ENCODE results near the gene PDRG1. TPM values are rescaled to one million over a fixed set of nuclear protein-coding genes. Genes with fewer than 3 reads are reported as not detected.
"Not testable (repeated sequence)": the region's sequence is repeated elsewhere in the genome, so short reads cannot be mapped to it uniquely, and the experiment has no call there.

The PDRG1 gene
- total and polyA plus RNA-seq, 2 donors from 2014 or later = 10.4 to 22.5 TPM

- Histone ChIP-seq H3K36me3 (ENCODE audit: control insufficient read depth in 2 of 3, insufficient read depth in 3 of 3, low read length in 3 of 3) (no peaks in the 10 kb centered on the region), H3K4me1 (ENCODE audit: control insufficient read depth in 2 of 3, insufficient read depth in 2 of 3, low read depth in 1 of 3, low read length in 3 of 3) (no peaks in the 10 kb centered on the region), H3K4me3 (ENCODE audit: low read length in 3 of 3) (no peak overlapping the region), H3K9me3 (ENCODE audit: control insufficient read depth in 2 of 3, insufficient read depth in 1 of 3, low read length in 3 of 3) (no peaks in the 10 kb centered on the region), H3K27ac (ENCODE audit: low read depth in 2 of 2, low read length in 2 of 2) (no peak overlapping the region), H3K27me3 (ENCODE audit: control insufficient read depth, insufficient read depth, low read length) (no peaks in the 10 kb centered on the region), H3K9ac (ENCODE audit: low read length in 3 of 3) (no peak overlapping the region)
- TF ChIP-seq CTCF (IDR thresholded peaks at IDR 0.05; ENCODE audit: borderline replicate concordance, extremely low read depth, insufficient read depth) = no peak
- intact Hi-C loops (cut with DNase I) = no loop called here
- FAIRE-seq (no peak), DNase-seq (no peak)
Observed at GRCh38 chr20:31919410-31920155, 32.3 kb downstream of the PDRG1 start.

- no peaks in the 10 kb centered on the region for H3K36me3 ChIP-seq (ENCODE audit: control insufficient read depth in 2 of 3, insufficient read depth in 3 of 3, low read length in 3 of 3)
- DNase-seq = no peak
Observed at GRCh38 chr20:31918466-31919105, 33.3 kb downstream of the PDRG1 start.

GRCh38 chr20:31917962-31918412 lies 33.9 kb downstream of the PDRG1 start:
- FAIRE-seq; intact Hi-C loops (cut with DNase I); H3K27me3 ChIP-seq (ENCODE audit: control insufficient read depth, insufficient read depth, low read length): not testable (repeated sequence)

More at GRCh38 chr20:31918466-31919105, 33.3 kb downstream of the PDRG1 start:
- FAIRE-seq = no peak
- Histone ChIP-seq H3K4me3 (ENCODE audit: low read length in 3 of 3) (no peak overlapping the region), H3K4me1 (ENCODE audit: control insufficient read depth in 2 of 3, insufficient read depth in 2 of 3, low read depth in 1 of 3, low read length in 3 of 3) (no peaks in the 10 kb centered on the region), H3K27ac (ENCODE audit: low read depth in 2 of 2, low read length in 2 of 2) (no peak overlapping the region), H3K9ac (ENCODE audit: low read length in 3 of 3) (no peak overlapping the region), H3K9me3 (ENCODE audit: control insufficient read depth in 2 of 3, insufficient read depth in 1 of 3, low read length in 3 of 3) (no peaks in the 10 kb centered on the region), H3K27me3 (ENCODE audit: control insufficient read depth, insufficient read depth, low read length) (no peaks in the 10 kb centered on the region)
- intact Hi-C loops (cut with DNase I) = no loop called here
- TF ChIP-seq CTCF (IDR thresholded peaks at IDR 0.05; ENCODE audit: borderline replicate concordance, extremely low read depth, insufficient read depth) = no peak

GRCh38 chr20:31916708-31917107 lies 35.1 kb downstream of the PDRG1 start:
- Histone ChIP-seq H3K9me3 (ENCODE audit: control insufficient read depth in 2 of 3, insufficient read depth in 1 of 3, low read length in 3 of 3) (no peaks in the 10 kb centered on the region), H3K9ac (ENCODE audit: low read length in 3 of 3) (no peak overlapping the region), H3K27ac (ENCODE audit: low read depth in 2 of 2, low read length in 2 of 2) (no peak overlapping the region), H3K4me1 (ENCODE audit: control insufficient read depth in 2 of 3, insufficient read depth in 2 of 3, low read depth in 1 of 3, low read length in 3 of 3) (no peaks in the 10 kb centered on the region), H3K4me3 (ENCODE audit: low read length in 3 of 3) (no peak overlapping the region), H3K27me3 (ENCODE audit: control insufficient read depth, insufficient read depth, low read length) (no peaks in the 10 kb centered on the region), H3K36me3 (ENCODE audit: control insufficient read depth in 2 of 3, insufficient read depth in 3 of 3, low read length in 3 of 3) (no peaks in the 10 kb centered on the region)
- intact Hi-C loops (cut with DNase I) = no loop called here
- no peak for TF ChIP-seq CTCF (IDR thresholded peaks at IDR 0.05; ENCODE audit: borderline replicate concordance, extremely low read depth, insufficient read depth)
- DNase-seq = no peak
- FAIRE-seq = no peak

More at GRCh38 chr20:31917962-31918412, 33.9 kb downstream of the PDRG1 start:
- not testable (repeated sequence) for DNase-seq; H3K9ac ChIP-seq (ENCODE audit: low read length in 3 of 3); H3K9me3 ChIP-seq (ENCODE audit: control insufficient read depth in 2 of 3, insufficient read depth in 1 of 3, low read length in 3 of 3); H3K36me3 ChIP-seq (ENCODE audit: control insufficient read depth in 2 of 3, insufficient read depth in 3 of 3, low read length in 3 of 3); H3K4me1 ChIP-seq (ENCODE audit: control insufficient read depth in 2 of 3, insufficient read depth in 2 of 3, low read depth in 1 of 3, low read length in 3 of 3); H3K4me3 ChIP-seq (ENCODE audit: low read length in 3 of 3); H3K27ac ChIP-seq (ENCODE audit: low read depth in 2 of 2, low read length in 2 of 2)

Measured in kidney (tissue), 14 donors.